Transverse colon (tissue), 3 donors: ENCODE measurements around the gene ATP6V1D.

Experiments used
- POLR2A ChIP-seq: fragments of 450-650 bp; IDR thresholded peaks from one replicate; pipeline ENCODE4 v1.6.1; 2016; ENCODE audit warnings: antibody characterized with exemption, mild to moderate bottlenecking, moderate library complexity
- TF ChIP-seq, protein P1 (sequence below), 5 experiments: fragments of 200-600 bp in 3 of 5; fragments of 450-650 bp in 2 of 5; sonication (generic) in 3 of 5; IDR thresholded peaks; 1 replicate in 2 of 5; 2 replicates in 3 of 5; pipeline ENCODE4 v1.5.1; 2016 to 2017; ENCODE audit warnings: antibody characterized with exemption in 5 of 5, inconsistent platforms in 3 of 5, mild to moderate bottlenecking in 2 of 5, moderate library complexity in 1 of 5

DNA sequence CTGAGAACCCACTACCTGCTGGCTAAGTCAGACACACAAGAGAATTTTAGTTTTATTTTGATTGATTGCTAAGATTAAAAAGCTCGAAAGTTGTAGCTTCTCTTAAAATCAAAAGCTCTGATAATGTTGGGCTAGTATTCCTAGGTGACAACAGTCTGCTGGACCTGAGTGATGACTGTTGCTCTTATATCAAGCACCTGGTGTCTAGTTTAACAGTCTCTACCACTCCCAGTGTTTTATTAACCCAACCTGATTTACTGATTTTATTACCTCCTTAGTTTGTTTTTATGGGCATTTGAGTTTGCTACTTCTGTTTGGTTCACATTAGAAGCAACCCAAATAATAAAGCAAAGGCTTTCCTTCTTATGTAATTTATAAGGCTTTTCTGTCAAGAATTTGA lies 41.8 kb downstream of the ATP6V1D start:
- TF ChIP-seq, protein P1, sequence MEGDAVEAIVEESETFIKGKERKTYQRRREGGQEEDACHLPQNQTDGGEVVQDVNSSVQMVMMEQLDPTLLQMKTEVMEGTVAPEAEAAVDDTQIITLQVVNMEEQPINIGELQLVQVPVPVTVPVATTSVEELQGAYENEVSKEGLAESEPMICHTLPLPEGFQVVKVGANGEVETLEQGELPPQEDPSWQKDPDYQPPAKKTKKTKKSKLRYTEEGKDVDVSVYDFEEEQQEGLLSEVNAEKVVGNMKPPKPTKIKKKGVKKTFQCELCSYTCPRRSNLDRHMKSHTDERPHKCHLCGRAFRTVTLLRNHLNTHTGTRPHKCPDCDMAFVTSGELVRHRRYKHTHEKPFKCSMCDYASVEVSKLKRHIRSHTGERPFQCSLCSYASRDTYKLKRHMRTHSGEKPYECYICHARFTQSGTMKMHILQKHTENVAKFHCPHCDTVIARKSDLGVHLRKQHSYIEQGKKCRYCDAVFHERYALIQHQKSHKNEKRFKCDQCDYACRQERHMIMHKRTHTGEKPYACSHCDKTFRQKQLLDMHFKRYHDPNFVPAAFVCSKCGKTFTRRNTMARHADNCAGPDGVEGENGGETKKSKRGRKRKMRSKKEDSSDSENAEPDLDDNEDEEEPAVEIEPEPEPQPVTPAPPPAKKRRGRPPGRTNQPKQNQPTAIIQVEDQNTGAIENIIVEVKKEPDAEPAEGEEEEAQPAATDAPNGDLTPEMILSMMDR (IDR thresholded peaks at IDR 0.05) = no peak
- no peak for TF ChIP-seq POLR2A
